ENCODE data around the gene WASF3.

Gene WASF3

GRCh38 chr13:26695360-26695705, 137.8 kb downstream of the WASF3 start:
- H3K36me3 ChIP-seq (replicated peaks) = no peaks in the 10 kb centered on the region
- no peak for DNase-seq (ENCODE audit: low spot score in 2 of 2)
- H3K27me3 ChIP-seq (ENCODE audit: low read depth) = no peaks in the 10 kb centered on the region
- H3K4me3 ChIP-seq = no peak overlapping the region
- no peaks in the 10 kb centered on the region for H3K4me1 ChIP-seq
- H3K9me3 ChIP-seq = no peaks in the 10 kb centered on the region
- in situ Hi-C loops (cut with MboI; ENCODE audit: low sequenced_read_pairs) = loop anchor here (5.0 kb wide), 2 partner anchors 208 to 508 kb away; no protein-coding TSS in a partner anchor

DNA sequence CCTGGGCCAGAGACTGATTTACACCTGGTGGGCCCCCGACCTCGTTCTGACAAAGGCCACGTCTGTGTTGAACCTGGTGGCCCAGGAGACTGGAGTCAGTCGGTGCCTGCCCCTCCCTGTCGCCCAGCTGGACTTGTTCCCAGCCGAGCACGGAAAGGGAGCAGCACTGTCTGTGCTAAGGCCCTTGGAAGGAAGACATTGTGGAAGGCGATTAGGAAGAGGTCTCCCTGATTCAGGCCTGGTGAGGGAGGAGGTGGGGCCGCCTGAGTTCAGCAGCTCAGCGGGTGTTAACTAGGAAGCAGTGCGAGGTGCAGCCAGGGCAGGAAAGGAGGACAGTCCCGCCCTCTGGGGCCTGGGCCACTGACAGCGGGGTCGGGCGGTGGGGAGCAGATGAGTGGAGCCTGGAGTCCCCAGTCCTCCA, 138.4 kb downstream of the WASF3 start:
- no peak for DNase-seq (ENCODE audit: low spot score in 2 of 2)
- H3K4me1 ChIP-seq = no peaks in the 10 kb centered on the region
- H3K4me3 ChIP-seq = no peak overlapping the region
- no peaks in the 10 kb centered on the region for H3K27me3 ChIP-seq (ENCODE audit: low read depth)
- in situ Hi-C loops (cut with MboI; ENCODE audit: low sequenced_read_pairs) = loop anchor here (5.0 kb wide), 2 partner anchors 209 to 509 kb away; no protein-coding TSS in a partner anchor
- H3K36me3 ChIP-seq (replicated peaks) = no peaks in the 10 kb centered on the region
- no peaks in the 10 kb centered on the region for H3K9me3 ChIP-seq

DNA sequence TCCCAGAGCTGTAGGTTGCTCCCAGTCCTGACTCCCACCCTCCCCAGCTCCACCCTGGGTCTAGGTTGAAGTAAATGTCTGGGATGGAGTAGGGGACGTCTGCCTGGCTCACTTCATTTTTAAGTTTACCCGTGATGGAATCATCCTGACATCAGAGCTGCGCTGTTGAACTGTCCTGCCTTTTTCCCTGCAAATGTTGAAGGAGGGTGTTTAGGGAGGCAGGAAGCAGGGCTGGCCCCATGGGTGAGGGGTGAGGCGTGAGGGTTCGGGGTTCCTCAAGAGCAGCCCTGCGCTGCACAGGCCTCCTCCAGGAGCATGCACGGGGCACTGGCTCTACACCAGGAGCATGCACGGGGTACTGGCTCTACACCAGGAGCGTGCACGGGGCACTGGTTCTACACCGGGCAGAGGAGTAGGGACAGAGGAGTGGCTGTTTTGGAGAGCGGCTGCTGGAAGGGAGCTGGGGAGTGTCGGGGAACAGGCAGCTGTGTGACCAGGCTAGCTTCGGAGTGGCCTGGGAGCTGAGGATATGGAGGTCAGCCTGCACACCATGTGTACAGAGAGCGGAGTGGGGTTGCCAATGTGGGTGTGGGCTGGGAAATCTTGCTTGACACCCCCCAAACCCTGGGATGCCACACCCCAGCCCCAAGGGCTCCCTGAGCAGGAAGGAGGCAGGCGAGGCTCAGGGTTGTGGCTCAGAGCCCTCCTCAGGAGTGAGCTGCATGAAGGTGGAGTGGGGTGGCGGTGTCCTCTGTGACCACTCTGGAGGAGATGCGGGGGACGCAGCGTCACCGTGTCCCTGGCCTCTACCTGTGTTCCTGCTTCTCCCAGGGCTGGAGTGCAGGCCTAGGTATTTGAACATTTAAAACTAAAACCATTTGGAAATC, 139.8 kb downstream of the WASF3 start:
- Histone ChIP-seq H3K27me3 (ENCODE audit: low read depth) (no peaks in the 10 kb centered on the region), H3K4me3 (no peak overlapping the region), H3K36me3 (replicated peaks) (no peaks in the 10 kb centered on the region), H3K9me3 (no peaks in the 10 kb centered on the region), H3K4me1 (no peaks in the 10 kb centered on the region)
- no peak for DNase-seq (ENCODE audit: low spot score in 2 of 2)
- in situ Hi-C loops (cut with MboI; ENCODE audit: low sequenced_read_pairs) = loop anchor here (5.0 kb wide), 2 partner anchors 210 to 510 kb away; no protein-coding TSS in a partner anchor

GRCh38 chr13:26698392-26699196, 141.1 kb downstream of the WASF3 start:
- Histone ChIP-seq H3K27me3 (ENCODE audit: low read depth) (peaks cover 4% of the 10 kb centered on the region; the same call in 1 of the 2 replicates), H3K9me3 (no peaks in the 10 kb centered on the region), H3K4me3 (no peak overlapping the region), H3K4me1 (no peaks in the 10 kb centered on the region), H3K36me3 (replicated peaks) (no peaks in the 10 kb centered on the region)
- in situ Hi-C loops (cut with MboI; ENCODE audit: low sequenced_read_pairs) = loop anchor here (5.0 kb wide), 2 partner anchors 211 to 511 kb away; no protein-coding TSS in a partner anchor
- peak; percentile 61 to 89 for DNase-seq (ENCODE audit: low spot score in 2 of 2)

DNA sequence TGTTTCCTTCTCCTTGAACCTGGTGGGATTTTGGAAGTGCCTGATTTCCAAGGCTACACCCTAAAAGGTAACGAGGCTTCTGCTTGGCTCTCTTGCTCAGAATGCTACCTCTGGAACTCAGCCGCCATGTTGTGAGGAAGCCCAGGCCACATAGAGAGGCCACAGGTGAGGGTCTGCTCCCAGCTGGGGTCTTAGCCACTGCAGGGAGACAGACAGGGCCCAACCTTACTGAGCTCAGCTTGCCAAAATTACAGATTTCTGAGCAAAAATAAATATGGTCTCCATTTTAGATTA, 141.7 kb downstream of the WASF3 start:
- no peaks in the 10 kb centered on the region for H3K9me3 ChIP-seq
- H3K36me3 ChIP-seq (replicated peaks) = no peaks in the 10 kb centered on the region
- H3K4me3 ChIP-seq = no peak overlapping the region
- in situ Hi-C loops (cut with MboI; ENCODE audit: low sequenced_read_pairs) = loop anchor here (5.0 kb wide), 2 partner anchors 212 to 512 kb away; no protein-coding TSS in a partner anchor
- no peaks in the 10 kb centered on the region for H3K4me1 ChIP-seq
- DNase-seq (ENCODE audit: low spot score in 2 of 2) = no peak
- peaks cover 4% of the 10 kb centered on the region; the same call in 1 of the 2 replicates for H3K27me3 ChIP-seq (ENCODE audit: low read depth)

DNA sequence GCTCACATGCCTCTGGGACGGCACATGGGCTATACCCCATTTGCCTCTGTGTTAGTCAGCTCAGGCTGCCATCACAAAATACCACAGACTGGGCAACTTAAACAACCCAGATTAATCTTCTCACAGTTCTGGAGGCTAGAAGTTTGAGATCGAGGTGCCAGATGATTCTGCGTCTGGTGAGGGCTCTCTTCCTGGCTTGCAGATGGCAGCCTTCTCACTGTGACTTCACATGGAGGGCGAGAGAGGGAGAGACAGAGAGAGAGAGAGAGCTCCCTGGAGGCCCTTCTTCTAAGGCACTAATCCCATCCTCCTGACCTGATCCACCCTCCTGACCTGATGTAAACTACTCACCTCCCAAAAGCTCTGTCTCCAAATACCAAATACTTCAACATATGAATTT, 148.1 kb downstream of the WASF3 start:
- DNase-seq (ENCODE audit: low spot score in 2 of 2) = no peak
- H3K27me3 ChIP-seq (ENCODE audit: low read depth) = peaks cover 4% of the 10 kb centered on the region; the same call in 1 of the 2 replicates
- H3K4me1 ChIP-seq = no peaks in the 10 kb centered on the region
- H3K36me3 ChIP-seq (replicated peaks) = no peaks in the 10 kb centered on the region
- H3K4me3 ChIP-seq = no peak overlapping the region
- in situ Hi-C loops (cut with MboI; ENCODE audit: low sequenced_read_pairs) = loop anchor here (5.0 kb wide), 1 partner anchor 167 kb away; no protein-coding TSS in a partner anchor
- no peaks in the 10 kb centered on the region for H3K9me3 ChIP-seq

DNA sequence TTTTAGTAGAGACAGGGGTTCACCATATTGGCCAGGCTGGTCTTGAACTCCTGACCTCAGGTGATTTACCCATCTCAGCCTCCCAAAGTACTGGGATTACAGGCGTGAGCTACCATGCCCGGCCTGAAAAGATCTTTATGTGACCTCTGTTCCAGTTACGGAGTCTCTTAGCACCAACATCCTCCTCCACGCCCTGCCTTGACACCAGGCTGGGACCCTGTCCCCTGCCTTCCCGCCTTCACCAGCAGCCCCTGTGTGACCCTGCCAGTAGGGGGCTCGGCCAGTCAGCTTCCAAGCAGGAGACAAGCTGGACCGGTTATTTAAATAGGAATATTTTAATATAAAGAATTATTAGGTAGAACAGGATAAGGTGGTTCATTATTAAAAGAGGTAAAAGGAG, 148.9 kb downstream of the WASF3 start:
- DNase-seq (ENCODE audit: low spot score in 2 of 2) = no peak
- no peaks in the 10 kb centered on the region for H3K9me3 ChIP-seq
- H3K36me3 ChIP-seq (replicated peaks) = no peaks in the 10 kb centered on the region
- H3K27me3 ChIP-seq (ENCODE audit: low read depth) = peaks cover 4% of the 10 kb centered on the region; the same call in 1 of the 2 replicates
- H3K4me1 ChIP-seq = no peaks in the 10 kb centered on the region
- in situ Hi-C loops (cut with MboI; ENCODE audit: low sequenced_read_pairs) = loop anchor here (5.0 kb wide), 1 partner anchor 166 kb away; no protein-coding TSS in a partner anchor
- H3K4me3 ChIP-seq = no peak overlapping the region

DNA sequence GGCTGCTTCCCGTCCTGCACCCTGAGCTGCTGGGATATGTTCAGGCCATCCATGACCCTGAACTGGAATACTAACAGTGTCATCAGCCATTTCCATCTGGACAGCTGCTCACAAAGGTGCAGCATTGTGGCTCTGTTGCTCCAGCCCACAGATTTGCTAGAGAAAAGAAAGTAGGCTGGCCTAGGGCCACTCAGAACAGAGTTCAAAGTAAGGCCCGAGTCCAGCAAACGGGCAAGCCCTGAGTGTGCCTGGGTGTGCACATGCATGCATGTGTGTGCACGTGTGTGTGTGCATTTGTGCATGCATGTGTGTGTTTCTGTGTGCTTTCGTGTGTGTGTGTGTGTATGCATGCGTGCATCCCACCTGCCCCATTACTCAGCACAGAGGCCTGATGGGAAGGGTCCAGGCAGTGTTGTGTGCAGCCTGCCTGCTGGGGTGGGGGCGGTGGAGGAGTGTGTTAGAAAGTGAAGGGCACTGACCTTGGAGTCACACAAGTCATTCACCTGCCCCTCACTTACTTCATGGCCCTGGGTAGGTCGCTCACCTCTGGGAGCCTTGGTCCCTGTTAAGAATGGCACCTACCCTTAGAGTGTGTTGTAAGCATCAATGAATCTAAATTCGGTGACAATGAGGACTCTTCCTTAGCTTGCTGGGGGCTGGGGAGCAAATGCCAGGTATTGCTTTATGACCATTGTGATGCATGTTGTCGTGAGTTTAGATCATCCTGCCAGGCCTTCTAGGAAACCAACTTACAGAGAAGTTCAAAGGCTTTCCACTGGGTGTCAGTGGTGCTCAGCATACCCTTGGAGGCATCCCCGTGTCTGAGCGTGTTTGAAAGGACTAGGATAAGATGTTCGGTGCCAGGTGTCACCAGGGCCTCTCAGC, 149.9 kb downstream of the WASF3 start:
- Histone ChIP-seq H3K4me1 (no peaks in the 10 kb centered on the region), H3K9me3 (no peaks in the 10 kb centered on the region), H3K4me3 (no peak overlapping the region), H3K27me3 (ENCODE audit: low read depth) (peaks cover 4% of the 10 kb centered on the region; the same call in 1 of the 2 replicates), H3K36me3 (replicated peaks) (no peaks in the 10 kb centered on the region)
- in situ Hi-C loops (cut with MboI; ENCODE audit: low sequenced_read_pairs) = loop anchor here (5.0 kb wide), 1 partner anchor 165 kb away; no protein-coding TSS in a partner anchor
- DNase-seq (ENCODE audit: low spot score in 2 of 2) = peak; percentile 28 to 56

DNA sequence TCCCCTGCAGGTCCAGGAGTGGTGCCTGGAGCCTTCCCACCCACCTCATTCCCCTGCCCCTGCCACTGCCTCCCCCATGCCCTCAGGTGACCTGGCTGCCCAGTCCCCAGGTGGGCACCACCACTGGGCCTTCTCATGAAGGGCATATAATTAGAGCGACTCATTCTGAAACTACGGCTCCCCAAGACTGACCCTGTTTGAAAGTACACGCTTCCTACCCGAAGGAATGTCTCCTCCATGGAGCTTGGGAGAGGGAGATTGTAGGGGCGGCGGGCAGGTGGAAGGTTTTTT, 150.5 kb downstream of the WASF3 start:
- H3K36me3 ChIP-seq (replicated peaks) = no peaks in the 10 kb centered on the region
- no peaks in the 10 kb centered on the region for H3K4me1 ChIP-seq
- no peaks in the 10 kb centered on the region for H3K9me3 ChIP-seq
- in situ Hi-C loops (cut with MboI; ENCODE audit: low sequenced_read_pairs) = loop anchor here (5.0 kb wide), 1 partner anchor 164 kb away; no protein-coding TSS in a partner anchor
- peaks cover 3% of the 10 kb centered on the region; the same call in 1 of the 2 replicates for H3K27me3 ChIP-seq (ENCODE audit: low read depth)
- no peak overlapping the region for H3K4me3 ChIP-seq
- no peak for DNase-seq (ENCODE audit: low spot score in 2 of 2)

DNA sequence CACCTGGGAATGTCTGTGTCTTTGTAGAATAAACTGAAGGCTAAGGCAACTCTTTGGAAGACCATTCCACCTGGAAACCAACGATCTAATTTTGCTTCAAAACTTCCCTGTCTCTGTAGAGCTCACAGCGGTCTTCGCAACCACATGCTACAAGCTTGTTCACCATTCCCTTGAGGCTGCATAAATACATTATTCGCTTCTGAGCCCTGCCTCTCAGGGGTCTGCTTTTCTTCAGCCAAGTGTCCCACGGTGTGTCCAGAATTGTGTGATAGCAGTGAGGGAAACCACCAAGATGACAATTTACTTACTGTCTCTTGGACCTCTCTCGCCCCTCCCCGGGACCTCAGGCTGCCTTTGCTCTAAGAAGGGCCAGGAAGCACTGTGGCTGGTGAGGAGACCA, 152.0 kb downstream of the WASF3 start:
- H3K4me3 ChIP-seq = no peak overlapping the region
- DNase-seq (ENCODE audit: low spot score in 2 of 2) = no peak
- H3K27me3 ChIP-seq (ENCODE audit: low read depth) = no peaks in the 10 kb centered on the region
- no peaks in the 10 kb centered on the region for H3K4me1 ChIP-seq
- no peaks in the 10 kb centered on the region for H3K36me3 ChIP-seq (replicated peaks)
- in situ Hi-C loops (cut with MboI; ENCODE audit: low sequenced_read_pairs) = loop anchor here (5.0 kb wide), 1 partner anchor 163 kb away; no protein-coding TSS in a partner anchor
- H3K9me3 ChIP-seq = no peaks in the 10 kb centered on the region

- H3K27me3 ChIP-seq (ENCODE audit: low read depth) = no peaks in the 10 kb centered on the region
- no peaks in the 10 kb centered on the region for H3K4me1 ChIP-seq
- no peak overlapping the region for H3K4me3 ChIP-seq
- no peaks in the 10 kb centered on the region for H3K9me3 ChIP-seq
- in situ Hi-C loops (cut with MboI; ENCODE audit: low sequenced_read_pairs) = no loop called here
- DNase-seq (ENCODE audit: low spot score in 2 of 2) = no peak
- no peaks in the 10 kb centered on the region for H3K36me3 ChIP-seq (replicated peaks)
Measured at GRCh38 chr13:26710166-26710565, 152.7 kb downstream of the WASF3 start.

DNA sequence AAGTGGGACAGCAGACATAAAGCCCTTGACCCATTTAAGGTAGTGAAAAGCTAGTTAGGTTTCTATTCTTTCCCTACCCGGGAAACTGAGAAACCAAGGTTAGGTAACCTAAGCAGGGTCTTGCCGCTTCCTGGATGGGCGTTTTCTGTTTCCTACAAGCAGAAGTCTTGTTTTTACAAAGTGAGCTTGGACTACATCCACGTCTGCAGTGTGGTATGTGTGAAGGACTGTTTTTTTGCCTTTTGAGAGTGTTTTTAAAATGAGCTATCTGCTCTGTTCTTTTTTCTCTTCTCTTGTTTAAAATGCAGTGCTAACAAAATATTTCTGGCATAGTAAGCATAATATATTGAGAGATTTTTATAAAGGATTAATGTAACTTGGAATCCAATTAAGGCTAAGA, 153.7 kb downstream of the WASF3 start:
- Histone ChIP-seq H3K27me3 (ENCODE audit: low read depth) (no peaks in the 10 kb centered on the region), H3K9me3 (no peaks in the 10 kb centered on the region), H3K4me3 (no peak overlapping the region), H3K36me3 (replicated peaks) (no peaks in the 10 kb centered on the region), H3K4me1 (no peaks in the 10 kb centered on the region)
- DNase-seq (ENCODE audit: low spot score in 2 of 2) = no peak
- in situ Hi-C loops (cut with MboI; ENCODE audit: low sequenced_read_pairs) = no loop called here

DNA sequence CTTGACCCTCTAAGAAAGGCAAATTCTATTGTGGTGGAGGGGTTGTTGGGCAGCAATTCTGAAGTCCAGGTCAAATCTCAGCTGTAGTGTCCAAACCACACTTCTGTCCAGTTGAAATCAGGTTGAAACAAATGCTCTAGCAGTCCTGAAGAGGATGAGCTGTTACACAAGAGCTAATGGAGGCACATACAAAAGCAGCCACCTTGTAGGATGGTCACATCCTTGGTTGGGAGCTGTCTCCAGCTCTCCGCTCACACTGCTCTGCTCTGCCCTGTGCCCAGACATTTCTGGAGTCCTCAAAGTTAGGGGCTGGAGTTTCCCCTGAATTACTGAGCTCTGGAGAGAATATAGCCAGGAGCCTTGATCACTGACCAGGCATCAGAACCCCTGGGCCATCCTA, 155.9 kb downstream of the WASF3 start:
- in situ Hi-C loops (cut with MboI; ENCODE audit: low sequenced_read_pairs) = no loop called here
- no peaks in the 10 kb centered on the region for H3K36me3 ChIP-seq (replicated peaks)
- no peak for DNase-seq (ENCODE audit: low spot score in 2 of 2)

More for the DNA sequence above, 155.9 kb downstream of the WASF3 start:
- no peaks in the 10 kb centered on the region for H3K4me1 ChIP-seq
- H3K9me3 ChIP-seq = no peaks in the 10 kb centered on the region
- no peaks in the 10 kb centered on the region for H3K27me3 ChIP-seq (ENCODE audit: low read depth)
- no peak overlapping the region for H3K4me3 ChIP-seq
